ENCODE measurements around the gene PTPRT.

DNA sequence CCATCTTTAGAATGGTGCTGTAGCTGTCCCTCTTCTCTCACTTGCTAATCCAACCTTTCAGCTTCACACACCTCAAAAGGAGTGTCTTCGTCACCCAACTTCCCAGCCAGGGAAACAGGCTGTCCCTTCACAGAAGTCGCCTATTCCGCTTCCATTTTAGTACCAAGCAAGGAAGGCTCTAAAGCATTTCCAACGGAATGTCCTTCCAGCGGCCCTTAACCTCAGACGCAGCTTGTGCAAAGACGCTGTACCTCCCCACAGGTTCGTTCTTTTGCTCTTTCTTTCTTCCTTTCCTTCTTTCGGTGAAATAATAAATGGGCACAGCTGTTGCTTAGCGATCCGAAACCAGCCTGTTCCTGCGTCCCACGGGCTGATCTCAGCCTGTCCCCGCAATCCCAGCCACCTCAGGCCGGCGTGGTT lies 1.5 kb downstream of the PTPRT start:
- TF ChIP-seq RAD21 (IDR thresholded peaks at IDR 0.05; ENCODE audit: low read length) (no peak), NFE2L2 (IDR thresholded peaks at IDR 0.05; ENCODE audit: low read depth, low read length) (no peak), RFX5 (IDR thresholded peaks at IDR 0.05; ENCODE audit: low read depth, low read length) (no peak), POLR2A (IDR thresholded peaks at IDR 0.05; ENCODE audit: low read depth, low read length) (no peak), MAFK (IDR thresholded peaks at IDR 0.05; ENCODE audit: low read depth, low read length) (no peak), CEBPB (IDR thresholded peaks at IDR 0.05; ENCODE audit: low read depth, low read length) (no peak), FOS (IDR thresholded peaks at IDR 0.05; ENCODE audit: low read depth, low read length) (no peak)
- TF ChIP-seq, protein P1, sequence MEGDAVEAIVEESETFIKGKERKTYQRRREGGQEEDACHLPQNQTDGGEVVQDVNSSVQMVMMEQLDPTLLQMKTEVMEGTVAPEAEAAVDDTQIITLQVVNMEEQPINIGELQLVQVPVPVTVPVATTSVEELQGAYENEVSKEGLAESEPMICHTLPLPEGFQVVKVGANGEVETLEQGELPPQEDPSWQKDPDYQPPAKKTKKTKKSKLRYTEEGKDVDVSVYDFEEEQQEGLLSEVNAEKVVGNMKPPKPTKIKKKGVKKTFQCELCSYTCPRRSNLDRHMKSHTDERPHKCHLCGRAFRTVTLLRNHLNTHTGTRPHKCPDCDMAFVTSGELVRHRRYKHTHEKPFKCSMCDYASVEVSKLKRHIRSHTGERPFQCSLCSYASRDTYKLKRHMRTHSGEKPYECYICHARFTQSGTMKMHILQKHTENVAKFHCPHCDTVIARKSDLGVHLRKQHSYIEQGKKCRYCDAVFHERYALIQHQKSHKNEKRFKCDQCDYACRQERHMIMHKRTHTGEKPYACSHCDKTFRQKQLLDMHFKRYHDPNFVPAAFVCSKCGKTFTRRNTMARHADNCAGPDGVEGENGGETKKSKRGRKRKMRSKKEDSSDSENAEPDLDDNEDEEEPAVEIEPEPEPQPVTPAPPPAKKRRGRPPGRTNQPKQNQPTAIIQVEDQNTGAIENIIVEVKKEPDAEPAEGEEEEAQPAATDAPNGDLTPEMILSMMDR (conservative IDR thresholded peaks at IDR 0.05; ENCODE audit: low read depth, low read length) = no peak
- TF ChIP-seq, protein P2, sequence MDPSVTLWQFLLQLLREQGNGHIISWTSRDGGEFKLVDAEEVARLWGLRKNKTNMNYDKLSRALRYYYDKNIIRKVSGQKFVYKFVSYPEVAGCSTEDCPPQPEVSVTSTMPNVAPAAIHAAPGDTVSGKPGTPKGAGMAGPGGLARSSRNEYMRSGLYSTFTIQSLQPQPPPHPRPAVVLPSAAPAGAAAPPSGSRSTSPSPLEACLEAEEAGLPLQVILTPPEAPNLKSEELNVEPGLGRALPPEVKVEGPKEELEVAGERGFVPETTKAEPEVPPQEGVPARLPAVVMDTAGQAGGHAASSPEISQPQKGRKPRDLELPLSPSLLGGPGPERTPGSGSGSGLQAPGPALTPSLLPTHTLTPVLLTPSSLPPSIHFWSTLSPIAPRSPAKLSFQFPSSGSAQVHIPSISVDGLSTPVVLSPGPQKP (IDR thresholded peaks at IDR 0.05; ENCODE audit: borderline replicate concordance, low read depth, low read length) = no peak

Data from IMR-90 (cell line).